HG03064 (cell line): Measurements from ENCODE around the gene LDHAL6B.

Experiments
- ATAC-seq: cut with Tn5 transposase; IDR thresholded peaks from one replicate; pipeline ENCODE4 v1.9.1; 2021; ENCODE audit warnings: low read depth; ENCODE audit not compliant: unreplicated experiment

LDHAL6B gene

DNA sequence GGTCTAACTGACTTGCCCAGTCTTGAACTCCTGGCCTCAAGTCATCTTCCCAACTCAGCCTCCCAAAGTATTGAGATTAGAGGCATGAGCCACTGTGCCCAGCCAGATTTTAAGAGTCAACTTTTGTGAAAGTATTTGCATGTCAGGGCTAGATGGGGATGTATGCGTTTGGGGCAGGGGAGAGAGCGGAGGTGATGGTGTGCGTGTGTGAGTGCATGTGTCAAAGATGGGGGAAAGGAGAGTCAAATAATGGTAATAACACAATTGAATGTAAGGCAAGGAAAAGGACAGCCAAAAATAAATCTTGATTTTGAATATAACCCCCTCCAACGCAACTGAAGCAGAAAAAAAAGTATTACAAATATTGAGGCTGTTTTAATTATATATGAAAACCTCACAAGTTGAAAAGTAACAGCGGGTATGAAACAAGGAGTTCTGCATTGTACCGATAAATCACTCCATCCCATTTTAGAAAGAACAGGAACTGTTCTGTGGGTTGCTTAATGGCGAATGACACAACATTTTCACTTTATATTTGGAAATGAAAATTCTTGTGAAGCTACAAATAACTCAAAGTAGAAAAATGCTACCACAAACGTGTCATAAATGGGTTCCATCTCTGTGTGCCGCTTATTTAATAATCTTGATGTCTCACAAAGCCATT, 29.9 kb upstream of the LDHAL6B start:
- no peak for ATAC-seq

DNA sequence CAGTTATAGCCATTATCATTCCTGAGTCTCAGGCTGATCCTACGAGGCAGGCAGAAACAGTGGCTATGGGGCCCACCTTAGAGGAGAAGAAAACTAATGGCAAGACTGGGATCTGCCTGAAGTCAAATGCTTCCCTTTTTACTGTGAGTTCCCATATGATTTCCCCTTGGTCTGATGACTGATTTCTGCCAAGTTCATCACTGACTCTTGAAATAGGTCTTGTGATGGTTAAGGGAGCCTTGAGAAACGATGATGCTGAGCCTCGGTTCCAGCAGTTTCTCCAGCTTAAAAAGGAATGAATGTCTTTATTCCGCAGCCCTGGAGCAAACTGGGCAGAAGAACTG, 29.4 kb upstream of the LDHAL6B start:
- ATAC-seq: no peak

DNA sequence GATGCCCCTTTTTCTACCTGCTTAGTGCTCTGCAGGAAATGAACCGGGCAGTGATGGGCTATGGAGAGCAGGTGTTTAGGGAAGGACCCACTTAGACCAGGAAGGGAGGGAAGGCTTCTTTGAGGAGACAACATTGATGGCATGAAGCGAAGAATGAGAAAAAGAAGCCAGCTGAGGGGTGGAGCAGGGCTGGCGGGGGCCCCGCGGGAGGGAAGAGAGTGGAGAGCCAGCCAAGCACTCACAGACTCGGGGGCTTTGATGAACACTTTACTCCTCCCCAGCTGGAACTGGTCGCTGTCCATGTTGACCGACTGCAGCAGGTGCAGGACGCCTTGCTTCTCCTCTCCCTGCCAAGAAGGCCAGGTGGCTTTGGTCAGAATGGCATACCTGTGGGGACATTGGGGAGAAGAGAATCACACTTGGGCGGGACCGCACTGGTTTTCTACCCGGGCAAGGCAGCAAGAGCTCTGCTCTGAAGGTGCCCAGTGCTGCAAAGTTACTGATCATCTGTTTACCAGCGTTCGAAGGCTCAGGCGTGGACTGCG, 28.4 kb upstream of the LDHAL6B start:
- ATAC-seq: no peak

DNA sequence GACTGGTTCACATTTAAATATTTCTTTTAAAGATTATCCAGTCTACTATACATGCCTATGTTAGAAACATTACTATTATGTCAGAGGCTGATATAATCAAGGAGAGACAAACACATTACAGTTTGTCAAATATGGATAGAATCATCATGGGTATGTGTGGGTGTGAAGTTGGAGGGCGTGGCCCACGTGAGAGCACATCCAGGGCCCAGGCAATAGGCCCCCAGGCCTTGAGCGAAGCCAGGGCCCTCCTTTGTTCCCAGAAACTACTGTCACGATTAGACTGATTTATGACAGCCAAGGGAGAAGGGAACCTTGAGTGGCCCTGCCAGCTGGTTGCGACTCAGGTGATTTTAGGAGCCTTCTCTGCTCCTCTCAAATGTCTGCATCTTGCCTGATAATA, 26.9 kb upstream of the LDHAL6B start:
- ATAC-seq: no peak

DNA sequence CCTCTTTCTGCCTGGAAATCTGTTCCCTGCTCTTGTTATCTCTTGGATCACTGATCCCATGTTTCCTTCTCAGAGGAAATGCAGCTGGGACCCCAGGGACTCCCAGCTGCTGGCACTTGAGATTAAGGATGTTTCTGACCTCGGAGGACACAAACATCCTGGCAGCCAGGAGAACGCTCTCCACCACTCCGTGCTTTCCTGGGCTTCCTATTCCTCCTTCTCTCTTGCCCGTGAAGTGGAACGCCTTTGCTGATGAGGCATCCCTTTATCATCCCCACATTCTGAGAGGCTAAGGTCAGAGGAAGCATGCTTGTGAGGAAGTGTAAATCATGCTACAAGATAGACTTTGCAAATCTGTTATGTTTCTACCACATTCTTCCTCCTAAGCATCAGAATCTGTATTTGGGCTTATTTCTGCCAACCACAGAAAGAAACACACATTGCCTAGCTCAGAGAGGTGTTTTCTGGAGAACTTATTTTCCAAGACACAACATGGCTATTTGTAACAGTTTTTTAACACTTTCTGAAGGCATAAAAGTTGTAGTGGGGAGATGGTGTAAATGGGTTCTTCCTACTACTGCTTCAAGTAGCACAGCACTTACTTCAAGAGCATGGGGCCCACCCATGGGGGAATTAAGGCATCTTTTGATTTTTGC, 25.6 kb upstream of the LDHAL6B start:
- ATAC-seq: no peak

DNA sequence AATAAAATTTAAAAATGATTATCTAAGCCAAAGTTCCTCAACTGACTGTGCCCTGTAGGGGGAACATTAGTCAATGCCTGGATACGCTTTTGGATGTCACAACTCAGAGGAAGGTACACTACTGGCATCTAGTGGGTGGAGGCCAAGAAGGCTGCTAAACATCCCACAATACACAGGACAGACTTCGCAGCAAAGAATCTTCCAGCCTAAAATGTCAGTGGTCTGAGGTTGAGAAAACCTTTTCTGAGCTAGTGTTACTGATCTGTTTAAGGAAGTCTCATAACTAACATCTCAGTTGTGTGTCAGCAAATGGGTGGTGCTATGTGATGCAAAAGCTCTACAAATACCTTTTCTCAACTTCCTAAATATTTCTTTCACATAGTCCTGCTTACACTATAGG, 20.9 kb upstream of the LDHAL6B start:
- no peak for ATAC-seq

DNA sequence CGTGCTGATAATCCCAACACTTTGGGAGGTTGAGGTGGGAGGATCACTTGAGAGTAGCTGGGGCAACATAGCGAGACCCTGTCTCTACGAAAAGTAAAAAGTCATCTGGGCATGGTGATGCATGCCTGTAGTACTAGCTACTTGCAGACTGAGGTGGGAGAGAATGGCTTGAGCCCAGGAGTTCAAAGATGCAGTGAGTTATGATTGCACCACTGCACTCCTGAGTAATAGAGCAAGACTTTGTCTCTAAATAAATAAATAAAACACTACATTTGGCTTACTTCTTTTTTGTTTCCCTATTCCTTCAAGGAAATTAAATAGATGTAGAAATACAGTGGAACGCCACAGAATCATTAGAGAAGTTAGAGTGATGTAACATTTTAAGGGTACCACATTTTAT, 20.1 kb upstream of the LDHAL6B start:
- ATAC-seq: no peak

DNA sequence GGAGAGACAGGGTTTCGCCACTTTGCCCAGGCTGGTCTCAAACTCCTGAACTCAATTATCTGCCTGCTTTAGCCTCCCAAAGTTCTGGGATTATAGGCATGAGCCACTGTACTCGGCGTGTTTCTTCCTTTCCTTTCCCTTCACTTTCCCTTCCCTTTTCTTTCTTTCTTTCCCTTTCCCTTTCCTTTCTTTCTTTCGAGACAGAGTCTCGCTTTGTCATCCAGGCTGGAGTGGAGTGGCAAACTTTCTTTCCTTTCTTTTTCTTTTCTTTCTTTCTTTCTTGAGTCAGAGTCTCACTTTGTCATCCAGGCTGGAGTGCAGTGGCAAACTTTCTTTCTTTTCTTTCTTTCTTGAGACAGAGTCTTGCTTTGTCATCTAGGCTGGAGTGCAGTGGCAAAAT, 17.4 kb upstream of the LDHAL6B start:
- no peak for ATAC-seq

DNA sequence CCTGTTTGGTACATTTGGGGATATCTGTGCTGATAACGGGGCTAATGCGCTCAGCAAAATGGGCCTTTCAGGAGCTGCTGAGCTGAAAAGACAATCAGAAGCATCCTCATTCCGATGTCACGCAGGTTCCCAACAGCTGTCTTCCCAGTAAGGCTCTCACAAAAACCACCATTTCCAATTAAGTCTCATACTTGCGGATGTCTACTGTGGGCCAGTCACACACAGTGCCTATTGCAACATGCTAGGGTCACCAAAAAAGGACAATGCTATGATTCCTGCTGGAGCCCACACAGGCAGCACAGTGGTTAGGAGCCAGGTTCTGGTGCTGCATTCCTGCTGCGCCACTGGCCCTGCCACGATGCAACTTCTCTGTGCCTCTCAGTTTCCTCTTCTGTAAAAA, 16.4 kb upstream of the LDHAL6B start:
- ATAC-seq: no peak

DNA sequence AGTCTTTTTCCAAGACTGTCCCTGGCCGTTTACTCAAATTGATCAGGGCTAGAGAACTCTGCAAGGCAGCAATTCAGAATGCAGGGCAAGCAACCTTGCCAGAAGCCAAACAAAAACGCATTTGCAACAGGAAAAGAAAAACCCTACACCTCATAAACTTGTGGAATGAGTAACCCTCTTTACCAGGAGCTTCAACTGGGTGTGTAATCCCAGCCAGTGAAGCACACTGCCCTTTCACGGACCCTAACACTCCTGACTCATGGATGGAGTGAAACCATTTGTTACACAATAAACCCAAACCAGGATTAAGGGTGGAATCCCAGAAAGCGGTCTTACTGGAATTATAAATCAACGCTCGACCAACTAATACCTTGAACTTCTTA, 14.8 kb upstream of the LDHAL6B start:
- no peak for ATAC-seq

DNA sequence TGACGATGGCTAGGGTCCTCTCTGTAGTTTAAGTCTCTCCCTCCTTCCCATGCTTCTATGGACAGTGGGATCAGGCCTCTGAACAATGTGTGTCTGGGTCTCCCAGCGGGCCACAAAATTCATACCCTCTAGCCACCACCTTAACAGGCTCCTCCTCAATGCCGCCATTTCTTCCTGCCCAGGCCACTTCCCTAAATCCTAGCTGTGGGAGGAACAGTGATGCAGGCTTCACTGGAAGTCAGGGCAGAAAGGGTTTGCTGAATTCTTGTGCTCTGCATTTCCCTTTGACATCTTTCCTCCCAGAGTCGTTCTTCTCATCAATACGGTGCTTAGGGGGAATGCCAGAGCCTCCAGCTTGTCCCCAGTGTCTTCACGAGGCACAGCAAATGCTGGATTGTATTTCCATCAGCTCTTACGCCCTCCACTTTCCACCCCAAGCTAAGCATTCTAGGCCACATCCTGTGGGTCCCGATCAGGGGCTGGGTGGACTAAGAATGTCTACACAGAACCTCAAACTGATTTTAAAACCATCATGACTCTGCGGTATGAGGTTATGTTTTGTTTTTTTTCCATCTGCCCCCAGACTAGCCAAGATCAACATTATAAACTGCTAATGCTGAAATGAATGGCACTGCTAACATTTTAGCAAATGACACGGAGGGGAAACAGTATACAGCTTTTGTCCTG, 11.9 kb upstream of the LDHAL6B start:
- ATAC-seq: no peak

DNA sequence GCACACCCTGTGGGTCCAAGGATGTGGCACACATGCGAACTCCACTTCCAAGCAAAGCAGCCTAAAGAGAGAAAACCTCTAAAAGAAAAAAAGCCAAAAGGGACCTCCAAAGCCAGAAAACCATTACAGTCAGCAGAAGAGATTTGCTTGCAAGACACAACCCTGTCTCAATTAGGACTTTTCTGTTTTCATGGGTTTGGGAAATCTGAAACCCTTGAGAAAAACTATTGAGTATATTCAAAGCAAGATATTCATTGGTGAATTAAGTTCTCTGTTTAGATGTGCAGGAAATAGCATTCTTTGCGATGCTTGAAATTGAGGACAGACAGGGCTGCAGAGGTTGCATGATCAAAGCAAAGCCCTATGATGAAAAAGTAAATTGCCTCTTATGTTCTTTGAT, 10.2 kb upstream of the LDHAL6B start:
- ATAC-seq: no peak

DNA sequence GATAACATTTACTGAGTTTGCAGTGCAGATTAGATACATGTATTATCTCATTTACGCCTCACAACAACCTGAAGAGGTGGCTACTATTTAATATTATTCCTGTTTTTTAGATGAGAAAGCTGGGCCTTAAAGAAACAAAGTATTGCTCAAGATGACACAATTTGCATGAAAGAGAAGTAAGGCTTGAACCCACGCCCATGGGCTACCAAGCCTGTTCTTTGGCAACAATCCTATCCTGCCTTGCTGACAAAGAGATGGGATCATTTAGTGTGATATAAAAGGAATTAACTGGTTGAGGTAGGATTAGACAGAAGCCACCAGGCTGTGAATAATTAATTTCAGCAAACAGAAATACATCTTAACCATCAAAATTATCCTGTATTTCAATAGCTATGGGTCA, 9.2 kb upstream of the LDHAL6B start:
- ATAC-seq: no peak

DNA sequence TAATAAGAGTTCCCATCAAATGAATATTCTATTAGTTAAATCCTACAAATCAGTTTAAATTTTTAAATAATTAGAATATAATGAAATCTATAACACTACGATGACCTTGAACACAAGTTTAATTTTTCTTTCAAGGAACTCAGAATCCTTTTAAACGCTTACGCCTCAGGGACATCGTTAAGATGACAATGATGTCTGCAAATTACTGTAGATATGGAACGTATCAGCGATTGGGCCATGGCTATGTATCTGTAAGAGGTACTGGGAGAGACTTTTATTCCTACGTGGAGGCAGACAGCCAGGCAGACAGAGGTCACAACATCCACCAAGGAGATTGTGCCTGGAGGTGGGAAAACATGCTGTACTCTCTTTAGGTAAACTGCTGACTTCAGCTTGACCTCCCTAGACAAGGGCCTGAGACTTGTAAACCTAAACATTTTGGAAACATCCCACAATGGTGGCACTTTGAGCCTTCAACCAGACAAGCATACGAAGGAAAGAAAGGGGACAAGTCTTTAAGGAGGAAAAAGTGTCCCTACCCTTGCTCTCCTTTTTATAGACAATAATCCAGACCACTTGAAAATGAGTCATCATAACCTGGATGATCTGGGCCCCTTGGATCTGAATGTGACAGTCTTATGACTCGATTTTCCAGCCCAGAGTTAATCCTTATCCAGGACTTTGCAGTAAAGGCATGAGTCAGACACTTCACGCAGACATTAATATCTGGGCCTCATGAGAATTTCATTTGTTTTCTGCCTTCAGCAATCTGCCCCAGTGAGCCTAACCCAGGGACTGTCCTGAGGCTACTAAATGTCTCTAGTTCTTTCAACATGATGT, 6.8 kb upstream of the LDHAL6B start:
- ATAC-seq: no peak

DNA sequence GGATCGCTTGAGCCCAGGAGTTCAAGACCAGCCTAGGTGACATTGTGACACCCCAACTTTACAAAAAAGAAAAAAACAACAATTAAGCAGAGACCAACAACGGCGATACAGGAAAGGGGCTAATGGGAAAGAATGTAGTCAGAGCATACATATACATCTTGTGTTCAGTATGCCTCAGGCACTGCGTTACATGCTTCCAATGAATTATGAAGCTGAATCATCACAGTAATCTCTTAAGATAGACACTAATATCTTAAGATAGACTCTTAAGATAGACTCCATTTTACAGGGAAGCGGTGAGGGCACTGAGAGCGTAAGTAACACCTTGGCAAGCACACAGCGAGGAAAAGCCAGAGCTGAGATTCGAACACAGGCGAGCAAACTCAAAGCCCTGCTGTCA, 6.1 kb upstream of the LDHAL6B start:
- no peak for ATAC-seq

DNA sequence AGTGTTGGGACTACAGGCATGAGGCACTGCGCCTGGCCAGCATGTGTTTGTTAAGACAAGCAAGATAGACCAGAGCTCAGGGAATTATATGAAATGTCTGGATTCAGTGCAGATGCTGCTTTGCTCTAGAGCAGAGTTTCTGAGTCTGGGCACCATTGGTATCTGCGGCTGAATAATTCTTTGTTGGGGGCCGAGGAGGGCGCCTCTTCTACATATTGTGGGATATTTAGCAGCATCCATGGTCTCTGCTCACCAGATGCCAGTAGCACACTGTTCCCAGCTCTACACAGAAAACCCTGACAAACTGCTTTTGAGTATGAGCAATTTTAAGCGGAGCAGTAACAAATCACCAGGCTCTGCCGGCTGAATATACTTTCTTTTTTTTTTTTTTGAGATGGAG, 3.6 kb upstream of the LDHAL6B start:
- ATAC-seq: no peak

DNA sequence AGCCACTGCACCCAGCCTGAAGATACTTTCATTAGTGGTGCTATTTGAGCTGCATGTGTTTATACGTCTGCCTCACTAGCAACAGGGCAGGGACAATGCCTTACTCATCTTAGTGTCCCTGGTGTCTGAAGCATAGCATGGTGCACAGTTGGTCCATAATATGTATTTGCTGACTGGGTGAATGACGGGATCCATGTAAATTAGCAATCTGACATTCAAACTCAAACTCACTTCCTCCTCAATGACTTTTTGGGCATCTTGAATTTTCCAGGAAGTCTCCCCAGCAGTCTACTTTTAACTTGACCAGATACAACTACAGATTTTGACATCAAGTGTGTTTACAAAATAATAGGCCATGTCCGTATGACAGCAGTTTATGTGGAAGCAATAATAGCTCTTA, 3.0 kb upstream of the LDHAL6B start:
- ATAC-seq: no peak

DNA sequence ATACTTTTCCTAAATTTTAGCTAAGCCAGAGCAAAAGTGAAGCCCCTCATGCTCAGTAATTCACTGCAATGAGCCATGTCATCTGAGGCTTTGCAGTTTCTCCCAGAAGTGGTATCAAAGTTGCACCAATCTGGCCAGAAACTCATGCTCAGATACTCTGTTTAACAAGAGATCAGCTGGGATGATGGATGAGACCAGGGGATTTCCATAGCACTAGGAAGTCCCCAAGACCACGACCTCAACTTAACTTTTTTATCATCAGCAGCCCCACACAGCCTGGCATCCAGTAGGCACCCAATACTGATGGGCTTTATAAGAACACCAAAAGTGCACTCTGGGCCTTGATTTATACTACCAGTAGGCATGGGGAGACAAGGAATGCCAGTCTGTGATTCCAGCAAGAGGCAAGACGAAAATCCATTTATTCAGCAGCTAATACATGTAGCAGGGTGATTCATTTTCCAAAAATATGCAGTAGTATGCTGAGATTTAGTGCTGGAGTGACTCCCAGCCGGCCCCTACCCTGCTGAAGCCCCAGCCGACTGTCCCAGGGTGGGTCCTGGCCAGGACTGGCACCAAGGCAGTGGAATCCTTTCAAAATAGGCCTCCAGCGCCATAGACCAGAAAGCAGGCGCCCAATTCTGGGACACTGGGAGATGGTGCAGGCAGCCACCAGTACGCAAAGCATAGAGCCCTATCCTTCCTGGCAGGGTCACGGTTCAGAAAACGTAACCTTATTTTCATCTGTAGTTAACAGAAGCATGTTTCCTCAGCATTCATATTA, 612 bp upstream of the LDHAL6B start:
- ATAC-seq: no peak

DNA sequence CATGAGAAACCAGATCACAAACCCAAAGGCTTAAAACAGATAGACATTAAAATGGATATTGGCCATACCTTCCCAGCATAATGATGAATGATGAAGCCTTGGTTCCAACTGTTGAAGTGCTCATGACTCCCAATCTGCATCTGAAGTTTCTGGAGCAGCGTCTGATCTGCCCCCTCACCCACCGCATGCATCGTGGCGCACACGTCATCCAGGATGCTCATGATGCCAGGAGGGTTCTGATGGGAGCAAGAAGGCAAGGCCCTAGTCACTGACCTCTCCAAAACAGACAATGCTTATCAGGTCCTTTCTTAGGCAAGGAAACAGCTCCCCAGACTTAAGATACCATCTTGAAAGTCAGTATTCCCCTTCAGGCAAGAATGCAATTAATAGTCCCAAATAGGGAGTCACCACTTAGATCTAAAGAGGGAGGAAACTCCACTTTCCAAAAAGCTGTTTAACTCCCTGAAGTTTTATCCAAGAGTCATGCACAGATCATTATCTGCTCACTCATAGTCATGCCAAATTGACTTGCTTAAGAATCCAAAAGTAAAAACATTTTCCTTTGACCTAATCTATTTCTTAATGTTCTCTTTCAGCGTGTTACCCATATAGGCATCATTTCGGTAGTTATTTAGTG, 2.1 kb downstream of the LDHAL6B start:
- ATAC-seq: no peak

DNA sequence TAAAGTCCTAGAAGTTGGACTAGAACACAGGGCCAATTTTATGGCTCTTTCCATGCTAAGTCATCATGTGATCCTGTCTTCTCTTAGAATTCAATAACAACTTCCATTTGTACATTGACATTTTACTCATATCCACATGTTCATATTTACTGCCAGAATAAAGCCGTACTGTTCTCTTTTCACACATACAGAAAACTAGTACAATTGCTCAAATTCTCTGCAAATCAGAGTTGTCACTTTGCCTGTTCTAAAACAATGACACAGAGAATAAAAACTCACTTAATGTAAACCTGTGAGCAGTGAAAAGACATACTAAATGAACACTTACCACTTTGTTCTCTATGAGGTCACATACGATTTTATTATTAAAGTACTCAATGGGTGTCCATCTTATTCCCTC, 3.5 kb downstream of the LDHAL6B start:
- no peak for ATAC-seq
